ENCODE measurements around the gene CUL5. TPM values are rescaled to one million over a fixed set of nuclear protein-coding genes. Genes with fewer than 3 reads are reported as not detected.

Gene CUL5
- total RNA-seq, 3 donors from 2014 or later: 26.2 to 43.7 (median 33.3) TPM

GRCh38 chr11:108009497-108010370 lies 1.0 kb downstream of the CUL5 start:
- H3K4me3 ChIP-seq: peak overlapping the region; percentile 89
- H3K9me3 ChIP-seq: no peaks in the 10 kb centered on the region
- TF ChIP-seq CTCF (IDR thresholded peaks at IDR 0.05): no peak
- H3K36me3 ChIP-seq (ENCODE audit: low read depth): no peaks in the 10 kb centered on the region
- DNase-seq (no peak), ATAC-seq (peak; percentile 38)
- H3K4me1 ChIP-seq (ENCODE audit: low read depth): peaks cover 22% of the 10 kb centered on the region
- intact Hi-C loops (cut with DNase I, micrococcal nuclease): no loop called here

GRCh38 chr11:108012139-108012725 lies 3.5 kb downstream of the CUL5 start:
- no peaks in the 10 kb centered on the region for H3K36me3 ChIP-seq (ENCODE audit: low read depth)
- DNase-seq: no peak
- intact Hi-C loops (cut with DNase I, micrococcal nuclease): no loop called here
- no peak for ATAC-seq
- no peak overlapping the region for H3K4me3 ChIP-seq
- H3K4me1 ChIP-seq (ENCODE audit: low read depth): peaks cover 22% of the 10 kb centered on the region
- no peaks in the 10 kb centered on the region for H3K9me3 ChIP-seq
- TF ChIP-seq CTCF (IDR thresholded peaks at IDR 0.05): no peak

- H3K4me3 ChIP-seq: no peak overlapping the region
- peaks cover 9% of the 10 kb centered on the region for H3K4me1 ChIP-seq (ENCODE audit: low read depth)
- intact Hi-C loops (cut with DNase I, micrococcal nuclease): no loop called here
- DNase-seq (no peak), ATAC-seq (no peak)
- no peaks in the 10 kb centered on the region for H3K36me3 ChIP-seq (ENCODE audit: low read depth)
- TF ChIP-seq CTCF (IDR thresholded peaks at IDR 0.05): no peak
- no peaks in the 10 kb centered on the region for H3K9me3 ChIP-seq
Measured at GRCh38 chr11:108016647-108017046, 7.9 kb downstream of the CUL5 start.

GRCh38 chr11:108018708-108019107 lies 10.0 kb downstream of the CUL5 start:
- no peak overlapping the region for H3K4me3 ChIP-seq
- intact Hi-C loops (cut with DNase I, micrococcal nuclease): no loop called here
- TF ChIP-seq CTCF (IDR thresholded peaks at IDR 0.05): no peak
- H3K9me3 ChIP-seq: no peaks in the 10 kb centered on the region
- ATAC-seq (no peak), DNase-seq (no peak)
- no peaks in the 10 kb centered on the region for H3K36me3 ChIP-seq (ENCODE audit: low read depth)
- no peaks in the 10 kb centered on the region for H3K4me1 ChIP-seq (ENCODE audit: low read depth)

- no peak for DNase-seq
- no peak overlapping the region for H3K4me3 ChIP-seq
- intact Hi-C loops (cut with DNase I, micrococcal nuclease): no loop called here
- no peak for ATAC-seq
- H3K4me1 ChIP-seq (ENCODE audit: low read depth): no peaks in the 10 kb centered on the region
- no peaks in the 10 kb centered on the region for H3K36me3 ChIP-seq (ENCODE audit: low read depth)
- H3K9me3 ChIP-seq: no peaks in the 10 kb centered on the region
- TF ChIP-seq CTCF (IDR thresholded peaks at IDR 0.05): no peak
Measured at GRCh38 chr11:108019870-108020540, 11.3 kb downstream of the CUL5 start.

Measured in mucosa of descending colon (tissue), 3 donors.